Measurements from ENCODE around the gene CEP128. TPM values are rescaled to one million over a fixed set of nuclear protein-coding genes. Genes with fewer than 3 reads are reported as not detected.

Gene CEP128
- total and polyA plus RNA-seq, 8 donors: 4.8 to 10.1 (median 7.5) TPM

DNA sequence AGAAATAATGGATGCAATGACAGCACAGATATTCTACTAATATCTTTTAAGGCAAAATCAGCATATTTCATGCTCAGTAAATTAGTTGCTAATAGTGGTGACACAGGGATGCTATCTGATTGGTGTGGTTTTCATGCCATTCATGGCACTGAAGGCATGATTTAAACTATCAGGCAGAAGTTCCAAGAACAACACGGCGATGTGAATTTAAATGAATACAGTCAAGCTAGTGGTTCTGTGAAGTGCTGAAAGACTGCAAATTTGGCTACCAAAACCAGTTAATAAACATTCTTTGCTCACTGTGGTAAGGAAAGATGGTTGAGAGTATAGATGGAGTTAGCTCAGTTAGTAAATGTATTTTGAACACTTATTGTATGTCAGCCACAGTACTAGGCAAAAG, 458.2 kb downstream of the CEP128 start:
- H3K4me1 ChIP-seq: no peaks in the 10 kb centered on the region
- H3K27me3 ChIP-seq: no peaks in the 10 kb centered on the region
- H3K36me3 ChIP-seq: no peaks in the 10 kb centered on the region
- DNase-seq (no peak), ATAC-seq (no peak)
- no peaks in the 10 kb centered on the region for H3K9me3 ChIP-seq
- TF ChIP-seq, protein P1, sequence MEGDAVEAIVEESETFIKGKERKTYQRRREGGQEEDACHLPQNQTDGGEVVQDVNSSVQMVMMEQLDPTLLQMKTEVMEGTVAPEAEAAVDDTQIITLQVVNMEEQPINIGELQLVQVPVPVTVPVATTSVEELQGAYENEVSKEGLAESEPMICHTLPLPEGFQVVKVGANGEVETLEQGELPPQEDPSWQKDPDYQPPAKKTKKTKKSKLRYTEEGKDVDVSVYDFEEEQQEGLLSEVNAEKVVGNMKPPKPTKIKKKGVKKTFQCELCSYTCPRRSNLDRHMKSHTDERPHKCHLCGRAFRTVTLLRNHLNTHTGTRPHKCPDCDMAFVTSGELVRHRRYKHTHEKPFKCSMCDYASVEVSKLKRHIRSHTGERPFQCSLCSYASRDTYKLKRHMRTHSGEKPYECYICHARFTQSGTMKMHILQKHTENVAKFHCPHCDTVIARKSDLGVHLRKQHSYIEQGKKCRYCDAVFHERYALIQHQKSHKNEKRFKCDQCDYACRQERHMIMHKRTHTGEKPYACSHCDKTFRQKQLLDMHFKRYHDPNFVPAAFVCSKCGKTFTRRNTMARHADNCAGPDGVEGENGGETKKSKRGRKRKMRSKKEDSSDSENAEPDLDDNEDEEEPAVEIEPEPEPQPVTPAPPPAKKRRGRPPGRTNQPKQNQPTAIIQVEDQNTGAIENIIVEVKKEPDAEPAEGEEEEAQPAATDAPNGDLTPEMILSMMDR (IDR thresholded peaks at IDR 0.05): no peak
- intact Hi-C loops (cut with DNase I): no loop called here
- no peak overlapping the region for H3K27ac ChIP-seq
- no peak overlapping the region for H3K4me3 ChIP-seq

DNA sequence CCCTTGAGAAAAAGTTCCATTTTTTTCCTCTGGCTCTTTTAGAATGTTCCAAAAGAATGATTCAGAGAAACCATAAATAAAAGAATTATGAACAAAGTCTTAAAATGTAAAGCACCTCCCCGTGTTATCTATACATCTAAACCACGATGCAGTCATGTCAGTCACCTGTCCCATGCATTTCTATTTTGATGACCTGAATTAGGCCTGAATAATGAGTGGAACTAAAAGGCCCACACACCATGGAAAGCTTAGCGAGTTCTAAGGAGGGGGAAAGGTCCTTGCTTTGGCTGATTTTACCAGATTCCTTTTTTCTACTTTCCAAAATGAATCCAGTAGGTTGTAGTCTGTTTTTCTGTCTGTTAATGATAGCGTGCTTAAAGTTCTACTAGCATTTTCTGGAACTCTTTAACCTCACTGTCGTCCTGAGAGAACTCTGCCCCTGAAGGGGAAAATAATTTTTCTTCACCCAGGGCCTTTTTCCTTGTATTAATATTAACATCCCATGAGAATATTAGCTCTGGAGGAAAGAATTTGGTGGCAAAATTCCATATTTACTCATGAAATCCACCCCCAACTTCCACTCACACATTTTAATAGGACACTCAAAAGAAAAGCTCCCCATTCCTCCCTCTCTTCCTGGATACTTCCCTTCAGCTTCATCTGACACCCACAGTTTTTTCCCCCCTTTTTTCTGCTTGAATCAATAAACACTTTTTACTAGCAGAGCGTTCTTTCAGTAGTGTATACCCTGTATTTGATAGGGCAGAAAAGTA, 464.0 kb downstream of the CEP128 start:
- no peaks in the 10 kb centered on the region for H3K4me1 ChIP-seq
- TF ChIP-seq, protein P1 (IDR thresholded peaks at IDR 0.05): no peak
- DNase-seq (no peak), ATAC-seq (no peak)
- intact Hi-C loops (cut with DNase I): no loop called here
- peaks cover 0 to 16% of the 10 kb centered on the region in 2 donors for H3K9me3 ChIP-seq
- no peaks in the 10 kb centered on the region for H3K36me3 ChIP-seq
- H3K27ac ChIP-seq: no peak overlapping the region
- no peaks in the 10 kb centered on the region for H3K27me3 ChIP-seq
- H3K4me3 ChIP-seq: no peak overlapping the region

DNA sequence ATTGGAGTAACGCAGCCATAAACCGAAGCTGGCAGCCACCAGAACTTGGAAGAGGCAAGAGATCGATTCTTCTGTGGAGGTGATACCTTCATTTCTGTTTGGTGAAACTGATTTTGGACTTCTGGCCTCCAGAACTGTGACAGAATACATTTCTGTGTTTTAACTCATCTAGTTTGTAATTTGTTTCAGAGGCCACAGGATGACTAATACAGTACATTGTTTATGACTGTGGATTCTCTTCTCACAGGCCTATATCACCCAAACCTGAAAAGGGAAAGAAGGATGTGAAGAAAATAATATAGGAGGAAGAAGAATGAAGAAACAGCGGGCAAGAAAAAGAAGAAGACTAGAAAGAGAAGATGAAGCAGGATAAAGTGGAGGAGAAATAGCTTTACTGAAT, 466.5 kb downstream of the CEP128 start:
- TF ChIP-seq, protein P1 (IDR thresholded peaks at IDR 0.05): no peak
- Histone ChIP-seq H3K9me3 (peaks cover 0 to 26% of the 10 kb centered on the region in 2 donors), H3K27ac (no peak overlapping the region), H3K4me3 (no peak overlapping the region), H3K4me1 (no peaks in the 10 kb centered on the region), H3K27me3 (no peaks in the 10 kb centered on the region), H3K36me3 (no peaks in the 10 kb centered on the region)
- intact Hi-C loops (cut with DNase I): no loop called here
- ATAC-seq (no peak), DNase-seq (no peak)

DNA sequence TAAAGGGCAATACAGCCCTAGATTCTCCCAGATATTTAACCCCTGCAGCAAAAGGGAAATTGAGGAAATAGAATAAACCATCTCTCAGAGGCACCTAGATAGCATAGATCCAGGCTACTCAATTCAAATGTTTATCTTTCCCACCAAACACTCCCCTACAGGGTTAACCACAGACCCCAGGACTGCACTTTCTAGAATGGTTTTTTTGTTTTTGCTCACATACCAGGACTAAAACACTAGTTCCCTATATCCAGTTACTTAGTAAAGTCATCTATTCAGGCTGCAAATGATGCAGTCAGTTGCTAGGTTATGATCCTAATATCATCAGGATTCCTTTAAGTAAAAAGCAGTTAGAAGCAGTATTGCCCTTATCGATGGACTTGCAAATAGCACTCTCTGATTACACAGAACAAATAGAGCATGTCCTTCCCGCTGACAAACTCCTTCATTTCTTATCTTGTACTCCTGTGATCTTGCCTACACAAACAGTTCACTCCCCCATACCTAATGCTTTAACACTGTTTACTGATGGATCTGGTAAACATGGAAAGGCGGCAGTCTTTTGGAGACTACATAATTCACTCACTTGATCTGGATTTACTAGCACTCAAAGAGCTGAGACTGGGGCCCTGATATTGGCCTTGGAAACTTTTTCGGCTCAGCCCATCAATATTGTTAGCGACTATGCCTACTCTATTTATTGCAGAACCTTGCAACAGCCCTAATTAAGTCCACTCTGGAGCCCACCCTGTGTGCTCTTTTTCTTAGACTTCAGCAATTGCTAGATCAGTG, 473.0 kb downstream of the CEP128 start:
- no peaks in the 10 kb centered on the region for H3K36me3 ChIP-seq
- no peaks in the 10 kb centered on the region for H3K27me3 ChIP-seq
- TF ChIP-seq, protein P1 (IDR thresholded peaks at IDR 0.05): no peak
- DNase-seq (no peak), ATAC-seq (no peak)
- H3K27ac ChIP-seq: no peak overlapping the region
- H3K4me1 ChIP-seq: no peaks in the 10 kb centered on the region
- peaks cover 0 to 23% of the 10 kb centered on the region in 2 donors for H3K9me3 ChIP-seq
- intact Hi-C loops (cut with DNase I): no loop called here
- H3K4me3 ChIP-seq: no peak overlapping the region

DNA sequence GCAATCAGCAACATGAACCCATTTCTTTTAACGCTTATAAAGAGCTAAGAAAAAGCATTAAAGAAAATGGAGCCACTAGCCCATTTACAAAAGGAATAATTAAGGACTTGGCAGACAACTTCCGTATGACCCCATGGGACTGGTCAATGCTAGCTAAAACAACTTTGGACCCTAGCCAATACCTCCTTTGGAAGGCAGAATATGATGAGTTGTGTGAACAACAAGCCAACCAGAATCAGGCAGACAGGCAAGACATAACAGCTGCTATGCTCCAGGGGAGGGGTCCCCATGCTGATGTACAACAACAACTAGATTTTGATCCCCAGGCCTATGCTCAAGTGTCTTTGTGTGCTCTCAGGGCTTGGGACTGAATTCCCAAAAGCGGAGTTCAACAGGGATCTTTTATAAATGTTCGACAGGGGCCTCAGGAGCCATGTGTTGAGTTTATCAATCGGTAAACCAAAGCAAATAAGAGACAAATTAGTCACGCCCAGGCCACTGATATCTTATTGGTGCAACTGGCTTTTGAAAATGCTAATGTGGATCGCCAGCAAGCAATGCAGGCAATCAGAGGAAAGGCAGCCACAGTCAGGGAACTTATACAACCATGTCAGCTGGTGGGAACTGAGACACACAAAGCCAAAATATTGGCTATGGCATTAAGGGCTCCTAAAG, 475.9 kb downstream of the CEP128 start:
- Histone ChIP-seq H3K36me3 (no peaks in the 10 kb centered on the region), H3K4me3 (no peak overlapping the region), H3K27me3 (no peaks in the 10 kb centered on the region), H3K27ac (no peak overlapping the region), H3K4me1 (no peaks in the 10 kb centered on the region), H3K9me3 (peaks cover 0 to 6% of the 10 kb centered on the region in 2 donors)
- DNase-seq (peak in 1 of 4 donors; percentile 16), ATAC-seq (no peak)
- TF ChIP-seq, protein P1 (IDR thresholded peaks at IDR 0.05): no peak
- intact Hi-C loops (cut with DNase I): no loop called here
